ENCODE data around the gene CYP46A1.

DNA sequence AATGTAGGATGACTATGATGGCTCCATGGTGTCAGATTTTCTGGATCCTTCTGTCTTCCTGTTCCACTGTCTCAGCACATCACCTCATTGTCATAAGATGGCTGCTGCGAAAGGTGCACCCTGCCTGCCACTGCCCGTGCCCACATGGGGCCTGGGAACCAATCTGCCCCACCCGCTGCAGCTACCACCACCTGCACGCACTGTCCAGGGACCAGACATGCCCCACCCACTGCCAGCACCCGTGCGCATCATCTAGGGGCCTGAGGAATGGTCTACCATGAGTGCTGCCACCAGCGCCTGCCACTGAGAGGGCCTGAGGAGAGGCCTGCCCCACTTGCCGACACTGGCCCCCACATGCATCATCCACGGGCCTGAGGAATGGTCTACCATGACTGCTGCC is 23.8 kb downstream of the CYP46A1 start:
- TF ChIP-seq EZH2 (IDR thresholded peaks at IDR 0.05; ENCODE audit: low read length, missing control alignments), result no peak
- TF ChIP-seq, protein P1, sequence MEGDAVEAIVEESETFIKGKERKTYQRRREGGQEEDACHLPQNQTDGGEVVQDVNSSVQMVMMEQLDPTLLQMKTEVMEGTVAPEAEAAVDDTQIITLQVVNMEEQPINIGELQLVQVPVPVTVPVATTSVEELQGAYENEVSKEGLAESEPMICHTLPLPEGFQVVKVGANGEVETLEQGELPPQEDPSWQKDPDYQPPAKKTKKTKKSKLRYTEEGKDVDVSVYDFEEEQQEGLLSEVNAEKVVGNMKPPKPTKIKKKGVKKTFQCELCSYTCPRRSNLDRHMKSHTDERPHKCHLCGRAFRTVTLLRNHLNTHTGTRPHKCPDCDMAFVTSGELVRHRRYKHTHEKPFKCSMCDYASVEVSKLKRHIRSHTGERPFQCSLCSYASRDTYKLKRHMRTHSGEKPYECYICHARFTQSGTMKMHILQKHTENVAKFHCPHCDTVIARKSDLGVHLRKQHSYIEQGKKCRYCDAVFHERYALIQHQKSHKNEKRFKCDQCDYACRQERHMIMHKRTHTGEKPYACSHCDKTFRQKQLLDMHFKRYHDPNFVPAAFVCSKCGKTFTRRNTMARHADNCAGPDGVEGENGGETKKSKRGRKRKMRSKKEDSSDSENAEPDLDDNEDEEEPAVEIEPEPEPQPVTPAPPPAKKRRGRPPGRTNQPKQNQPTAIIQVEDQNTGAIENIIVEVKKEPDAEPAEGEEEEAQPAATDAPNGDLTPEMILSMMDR (conservative IDR thresholded peaks at IDR 0.05 in 1 of 2, IDR thresholded peaks at IDR 0.05 in 1 of 2; ENCODE audit: low read depth in 1 of 2, low read length in 2 of 2), result no peak
